Superior temporal gyrus (tissue), 1 donor: Measurements from ENCODE around the gene AGMO.

ENCODE experiments used
- DNase-seq: peaks from one replicate; pipeline ENCODE4 v3.0.0-alpha.2; 2016; ENCODE audit errors: extremely low spot score

AGMO gene

DNA sequence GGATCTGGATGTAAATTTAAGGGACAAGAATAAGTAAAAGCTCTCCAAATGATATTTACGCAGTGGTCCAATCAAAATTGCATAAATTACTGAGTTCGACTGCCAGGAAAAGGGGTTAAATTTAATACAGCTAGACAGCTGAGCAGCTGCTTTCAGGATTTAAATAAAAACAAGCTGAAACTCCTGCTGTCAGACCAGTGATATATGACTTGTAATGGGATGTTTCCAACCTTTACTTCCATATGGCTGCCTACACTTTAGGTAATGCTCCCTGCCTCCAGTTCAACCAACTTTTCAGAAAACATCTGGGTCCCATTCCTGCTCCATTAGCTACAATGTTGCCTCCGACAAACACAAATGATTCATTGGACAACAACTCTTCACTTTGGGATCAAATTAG is 333.0 kb downstream of the AGMO start:
- no peak for DNase-seq

DNA sequence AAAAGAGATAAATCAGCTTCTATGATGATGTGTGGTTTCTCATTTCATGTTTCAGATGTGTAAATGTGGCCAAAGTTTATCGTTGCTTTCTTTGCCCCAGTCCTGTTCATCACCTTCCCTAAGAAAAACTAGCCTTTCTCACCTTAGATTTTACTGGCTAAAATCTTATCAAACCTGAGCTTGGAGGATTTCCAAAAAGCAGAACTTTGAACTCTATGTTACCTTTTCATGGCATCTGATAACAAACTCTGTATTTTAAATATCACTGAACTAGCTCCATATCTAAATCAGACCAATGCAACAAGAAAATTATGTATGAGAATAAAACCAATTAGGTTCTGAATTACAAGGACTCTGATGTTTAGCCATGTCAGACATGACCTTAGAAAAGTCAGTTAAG is 335.8 kb downstream of the AGMO start:
- DNase-seq: no peak

DNA sequence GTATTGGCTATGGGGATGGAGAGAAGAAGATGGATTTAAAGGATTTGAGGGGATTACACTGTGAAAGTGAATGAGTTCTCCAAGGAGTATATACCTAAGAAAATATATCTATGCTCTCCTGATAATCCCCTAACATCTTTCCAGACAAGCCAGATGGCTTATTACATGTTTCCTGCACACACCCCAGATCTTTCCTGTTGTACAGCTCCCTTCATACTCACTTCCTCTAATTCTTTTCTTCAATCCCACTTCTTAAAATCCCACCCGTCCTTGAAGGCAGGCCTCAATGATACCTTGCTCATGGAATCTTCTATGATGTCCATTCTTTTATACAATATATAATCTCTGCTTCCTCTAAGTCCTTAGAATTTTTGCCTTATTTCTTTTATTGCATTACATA is 342.1 kb downstream of the AGMO start:
- no peak for DNase-seq

- no peak for DNase-seq
Measured at GRCh38 chr7:15218261-15218660, 343.6 kb downstream of the AGMO start.

- no peak for DNase-seq
Measured at GRCh38 chr7:15215616-15216015, 346.2 kb downstream of the AGMO start.

GRCh38 chr7:15214976-15215375 is 346.8 kb downstream of the AGMO start:
- DNase-seq: no peak

GRCh38 chr7:15213093-15213492 is 348.7 kb downstream of the AGMO start:
- DNase-seq: no peak

GRCh38 chr7:15209429-15209828 is 352.4 kb downstream of the AGMO start:
- DNase-seq: no peak

DNA sequence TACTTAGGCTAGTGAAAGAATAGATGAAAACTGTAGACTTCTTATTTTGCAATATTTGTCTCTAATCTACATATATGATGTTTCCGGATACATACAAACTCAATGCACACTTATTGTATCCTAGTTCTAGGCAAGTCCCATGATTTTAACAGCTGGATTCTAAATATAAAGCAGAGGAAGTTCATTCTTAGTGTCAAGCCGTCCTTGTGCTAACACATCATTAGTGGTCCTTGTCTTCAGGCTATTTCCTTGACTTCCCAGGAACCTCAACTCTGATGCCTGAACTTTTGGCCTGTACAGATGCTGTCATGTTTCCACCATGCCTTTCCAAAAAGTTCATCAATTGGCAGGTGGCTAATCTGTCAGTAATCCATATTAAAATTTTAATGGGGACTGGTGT is 357.4 kb downstream of the AGMO start:
- DNase-seq: no peak

DNA sequence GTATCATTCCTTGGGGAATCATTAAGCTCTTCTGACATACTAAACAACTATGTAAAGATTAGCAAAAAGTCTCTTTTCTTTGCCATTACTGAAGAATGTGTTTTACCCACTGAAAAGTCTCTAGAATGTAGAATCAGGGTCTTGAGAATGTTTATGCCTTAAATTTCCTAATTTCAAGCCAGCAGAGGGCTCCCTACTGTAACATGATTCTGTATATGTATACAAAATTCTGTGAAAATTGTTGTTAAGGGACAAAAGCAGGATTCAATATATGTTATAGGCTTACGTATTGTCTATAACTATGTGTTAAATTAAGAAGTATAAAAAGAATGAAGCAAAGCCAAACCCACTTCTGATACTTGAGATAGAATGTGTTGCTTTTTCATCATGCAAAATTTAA is 362.3 kb downstream of the AGMO start:
- peak; percentile 68 for DNase-seq

- DNase-seq: no peak
Measured at GRCh38 chr7:15197042-15197977, 364.5 kb downstream of the AGMO start.

- DNase-seq: no peak
Measured at GRCh38 chr7:15178065-15178464, 383.8 kb downstream of the AGMO start.

GRCh38 chr7:15176089-15176488 is 385.7 kb downstream of the AGMO start:
- DNase-seq: no peak

DNA sequence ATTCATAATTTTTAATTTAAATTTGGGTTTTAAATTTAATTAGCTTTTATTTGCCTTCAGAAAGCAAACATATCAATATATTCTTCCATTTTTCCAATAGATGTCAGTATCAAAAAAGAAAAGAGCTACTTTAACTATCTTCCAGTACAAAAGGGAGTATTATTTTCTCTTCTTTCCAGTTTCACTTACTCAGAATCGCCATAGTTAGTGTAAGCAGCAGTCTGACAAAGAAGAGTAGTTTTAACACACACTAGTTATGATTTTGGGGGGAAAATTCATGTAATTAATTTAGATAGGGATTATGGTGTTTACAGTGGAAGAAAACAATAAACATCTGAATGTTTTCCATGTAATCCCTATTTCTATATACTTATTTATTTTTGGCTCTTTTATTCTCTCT is 386.7 kb downstream of the AGMO start:
- DNase-seq: no peak

- no peak for DNase-seq
Measured at GRCh38 chr7:15174485-15174884, 387.3 kb downstream of the AGMO start.

GRCh38 chr7:15168489-15168888 is 393.3 kb downstream of the AGMO start:
- DNase-seq: no peak

- DNase-seq: no peak
Measured at GRCh38 chr7:15167912-15168311, 393.9 kb downstream of the AGMO start.

DNA sequence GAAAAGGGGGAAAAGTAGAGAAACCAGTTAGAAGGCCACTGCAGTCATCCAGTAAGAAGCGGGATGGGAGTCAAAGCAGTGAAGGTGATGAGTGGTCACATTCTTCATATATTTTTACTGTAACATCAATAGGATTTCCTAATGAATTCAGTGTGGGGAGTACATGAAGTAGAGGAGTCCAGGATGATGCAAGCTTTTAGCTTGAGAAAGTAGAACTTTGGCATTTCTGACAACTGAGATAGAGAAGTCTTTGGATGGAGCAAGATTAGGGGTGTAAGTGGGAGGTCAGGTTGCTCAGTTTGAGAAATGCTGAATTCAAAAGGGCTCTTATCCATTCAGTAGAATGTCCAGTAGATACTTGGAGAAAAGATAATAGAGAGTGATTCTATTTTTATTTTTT is 395.2 kb downstream of the AGMO start:
- DNase-seq: no peak

DNA sequence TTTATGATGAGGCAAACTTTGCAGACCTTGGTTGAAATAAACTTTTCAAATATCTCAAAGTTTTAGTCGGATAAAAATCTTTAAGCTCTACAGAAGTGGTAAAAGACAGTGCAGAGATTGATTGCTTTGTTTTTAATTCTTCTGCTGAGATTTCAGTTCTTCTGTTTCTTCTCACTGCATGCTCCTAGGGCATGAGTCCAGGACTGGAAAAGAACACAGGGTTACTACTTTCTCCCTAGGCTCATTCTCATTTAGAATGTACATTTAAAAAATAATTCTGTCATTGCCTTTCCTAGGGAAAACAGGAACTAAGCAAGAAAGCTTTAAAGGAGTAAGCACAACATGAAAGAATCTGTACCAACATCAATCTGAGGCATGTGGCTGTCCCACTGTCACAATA is 402.6 kb downstream of the AGMO start:
- no peak for DNase-seq

DNA sequence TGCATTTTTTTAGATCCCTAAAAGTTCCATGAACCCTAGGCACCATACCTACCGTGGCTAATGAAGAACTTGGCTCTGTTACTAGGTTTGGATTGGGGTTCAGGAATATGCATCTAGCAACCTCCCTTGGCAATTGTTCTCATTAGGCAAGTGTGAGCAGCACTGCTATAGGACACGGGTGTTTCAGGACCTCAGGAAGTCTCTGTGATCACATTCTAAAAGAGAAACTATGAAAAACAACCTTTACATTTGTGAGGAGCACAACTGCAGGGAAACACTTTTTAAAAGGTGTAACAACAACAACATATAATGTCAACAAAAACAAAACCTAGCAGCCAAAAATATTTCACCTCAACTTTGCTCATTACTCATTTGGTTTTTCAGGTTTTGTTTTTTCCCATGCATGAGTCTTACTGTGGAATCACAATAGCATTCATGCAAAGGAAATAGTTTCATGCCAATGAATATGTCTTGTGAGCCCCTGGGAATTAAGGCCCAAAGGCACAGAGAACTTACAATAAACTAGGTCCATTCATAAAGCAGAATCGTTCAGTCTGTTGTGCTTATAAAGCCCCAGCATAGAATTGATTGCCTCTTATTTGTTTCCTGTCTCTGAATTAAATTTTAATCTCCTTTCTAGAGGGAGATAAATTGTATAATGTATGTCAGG is 403.5 kb downstream of the AGMO start:
- no peak for DNase-seq
